NT2/D1 (cell line): ENCODE data around the gene SLC8A1.

Source experiments
- SUZ12 ChIP-seq: IDR thresholded peaks from 2 replicates; pipeline ENCODE4 v1.6.1; 2011; ENCODE audit not compliant: insufficient read length, insufficient read depth; ENCODE audit errors: extremely low read depth
- YY1 ChIP-seq: IDR thresholded peaks from 2 replicates; pipeline ENCODE4 v1.6.1; 2011; ENCODE audit not compliant: insufficient read length, insufficient read depth

DNA sequence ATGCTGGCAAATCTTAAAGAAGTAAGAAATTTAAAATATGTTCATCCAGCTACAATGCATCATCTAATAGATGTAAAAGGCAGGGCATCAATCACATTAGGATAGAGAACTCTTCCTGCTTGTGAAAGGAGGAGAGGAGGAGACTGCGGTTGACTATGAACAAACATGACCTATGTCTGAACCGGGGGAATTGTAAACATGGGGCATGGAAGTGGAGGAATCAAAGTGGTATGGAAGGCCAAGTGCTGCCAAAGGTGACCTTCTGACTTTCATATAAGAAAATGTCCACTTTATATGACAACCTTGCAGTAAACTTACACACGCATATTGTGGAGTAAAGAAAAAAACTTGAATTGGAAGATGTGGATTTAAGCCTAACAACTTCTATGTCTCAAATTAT is 20.0 kb upstream of the SLC8A1 start:
- TF ChIP-seq SUZ12 (no peak), YY1 (no peak)
